Measurements from ENCODE around the gene CORO2A. TPM values are rescaled to one million over a fixed set of nuclear protein-coding genes. Genes with fewer than 3 reads are reported as not detected.

CORO2A gene
- total and polyA plus RNA-seq, 2 of the 8 experiments (the other 6 are each of a cell fraction or from before 2014, with no cell fraction given) = 13.7 to 27.9 TPM

DNA sequence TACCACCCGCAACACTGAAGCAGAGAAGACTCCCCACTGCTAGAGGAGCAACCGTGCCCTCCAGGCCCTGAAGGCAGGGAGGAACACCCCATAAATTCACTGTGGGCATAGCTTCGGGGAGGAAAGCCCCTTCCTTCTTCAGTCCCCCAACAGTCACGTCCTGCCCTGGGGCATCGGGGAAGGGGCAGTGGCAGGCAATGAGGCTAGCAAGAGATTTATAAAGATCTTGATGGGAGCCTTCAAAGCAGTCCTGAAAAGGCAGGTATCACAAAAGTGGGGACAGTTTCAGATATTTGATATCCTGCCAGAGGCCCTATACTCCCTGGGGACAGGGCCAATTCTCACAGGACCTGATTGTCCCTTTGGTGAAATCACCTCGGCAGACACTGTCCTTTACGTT is 56.5 kb downstream of the CORO2A start:
- Histone ChIP-seq H4K20me1 (replicated peaks in 1 of 2; ENCODE audit: control insufficient read depth in 1 of 2, insufficient read depth in 2 of 2, low read length in 2 of 2) (no peaks in the 10 kb centered on the region), H2BK120ac (replicated peaks; ENCODE audit: low read depth, low read length) (no peak overlapping the region), H2BK15ac (ENCODE audit: low read length) (no peak overlapping the region), H3K4me3 (ENCODE audit: extremely low read depth in 1 of 4, insufficient read depth in 2 of 4, low read depth in 3 of 4, low read length in 4 of 4) (no peak overlapping the region), H4K91ac (replicated peaks; ENCODE audit: insufficient read length, low read length) (no peak overlapping the region), H2BK5ac (ENCODE audit: low read depth, low read length) (no peak overlapping the region), H2AFZ (ENCODE audit: low read length) (no peak overlapping the region), H3K4me2 (ENCODE audit: insufficient read depth in 1 of 2, low read depth in 2 of 2, low read length in 2 of 2) (no peak overlapping the region), H2AK5ac (ENCODE audit: low read depth, low read length) (no peak overlapping the region), H3K79me1 (ENCODE audit: low read depth, low read length) (no peaks in the 10 kb centered on the region), H3K27ac (ENCODE audit: low read depth, low read length) (no peak overlapping the region), H3K18ac (ENCODE audit: extremely low read depth, low read length) (no peak overlapping the region), H3K4me1 (replicated peaks in 1 of 4; ENCODE audit: control insufficient read depth in 3 of 4, insufficient read depth in 4 of 4, low read length in 3 of 4) (peaks cover 0 to 11% (median 0%) of the 10 kb centered on the region in 4 experiments; a peak in 2 of 7 replicates), H3K23me2 (ENCODE audit: low read depth, low read length) (no peaks in the 10 kb centered on the region), H3K9ac (replicated peaks in 1 of 4; ENCODE audit: extremely low read depth in 1 of 4, low read depth in 3 of 4, low read length in 3 of 4) (no peak overlapping the region), H4K5ac (ENCODE audit: insufficient read length, low read depth, low read length) (no peak overlapping the region), H2BK20ac (ENCODE audit: low read length) (no peak overlapping the region), H3K27me3 (replicated peaks in 1 of 4; ENCODE audit: control insufficient read depth in 3 of 4, extremely low read depth in 1 of 4, insufficient read depth in 3 of 4, low read length in 3 of 4) (no peaks in the 10 kb centered on the region), H3K79me2 (ENCODE audit: control insufficient read depth in 1 of 2, insufficient read depth in 2 of 2, low read length in 2 of 2) (no peaks in the 10 kb centered on the region), H4K8ac (ENCODE audit: extremely low read depth, insufficient read depth, low read length) (no peak overlapping the region), H3K23ac (ENCODE audit: insufficient read length) (no peak overlapping the region), H3K14ac (ENCODE audit: insufficient read length) (no peak overlapping the region), H3K9me3 (ENCODE audit: insufficient read depth in 2 of 2, low read depth in 1 of 2, low read length in 1 of 2) (no peaks in the 10 kb centered on the region), H3K56ac (replicated peaks; ENCODE audit: insufficient read length, low read depth, low read length) (no peak overlapping the region), H3K4ac (replicated peaks; ENCODE audit: insufficient read length, low read depth, low read length) (no peak overlapping the region), H2BK12ac (ENCODE audit: low read depth, low read length) (no peak overlapping the region), H3K36me3 (ENCODE audit: control insufficient read depth in 2 of 4, insufficient read depth in 4 of 4, low read length in 3 of 4) (peaks cover 0 to 4% (median 0%) of the 10 kb centered on the region in 4 experiments; a peak in 1 of 8 replicates)
- DNase-seq (ENCODE audit: low read depth in 1 of 2, low spot score in 2 of 2) = no peak
- POLR2A ChIA-PET (ENCODE audit: partially characterized antibody) = no interaction called here
- CTCF ChIA-PET (ENCODE audit: partially characterized antibody) = interaction anchor here (1.6 kb wide), 1 partner anchor 17 kb away, joined by 5 read pairs; the partner anchor contains the start of gene TRIM14
- 94% methylated on average over 7 of the region's 7 CpGs; no CpG with 5 or more reads in 1 of the 2 experiments for WGBS, 2 experiments (ENCODE audit: extremely low coverage in 1 of 2, insufficient coverage in 1 of 2, insufficient read length in 1 of 2, insufficient replicate concordance in 2 of 2, low coverage in 1 of 2, low lambda C conversion rate in 2 of 2, missing lambda C conversion rate in 1 of 2)
- TF ChIP-seq KDM5A (IDR thresholded peaks at IDR 0.05; ENCODE audit: low read length) (no peak), CBX5 (IDR thresholded peaks at IDR 0.05; ENCODE audit: low read depth, low read length) (no peak), ZNF274 (IDR thresholded peaks at IDR 0.05; ENCODE audit: borderline replicate concordance, extremely low read depth, low read length) (no peak), CHD2 (IDR thresholded peaks at IDR 0.05; ENCODE audit: low read length) (no peak)
- no peak for FAIRE-seq
